HG03469 (cell line): Measurements from ENCODE around the gene TSBP1.

Experiments
- ATAC-seq: cut with Tn5 transposase; IDR thresholded peaks from one replicate; pipeline ENCODE4 v1.9.1; 2021; ENCODE audit warnings: mild to moderate bottlenecking, moderate library complexity, moderate number of reproducible peaks; ENCODE audit not compliant: unreplicated experiment

The TSBP1 gene

GRCh38 chr6:32371803-32372202 is at the start of gene TSBP1:
Gene TSBP1, minus strand, starts transcription at chr6:32371903. Its CDS starts 197 bp downstream, at chr6:32371706.
- no peak for ATAC-seq

- no peak for ATAC-seq
These were observed 44.3 kb upstream of the TSBP1 start for GRCh38 chr6:32416036-32416435.

GRCh38 chr6:32415521-32416019 is 43.9 kb upstream of the TSBP1 start:
- no peak for ATAC-seq

- ATAC-seq: peak; percentile 56
These were observed 41.8 kb upstream of the TSBP1 start for GRCh38 chr6:32413427-32414047.

- ATAC-seq: no peak
These were observed 40.0 kb upstream of the TSBP1 start for GRCh38 chr6:32411566-32412327.

- ATAC-seq: no peak
These were observed 39.2 kb upstream of the TSBP1 start for GRCh38 chr6:32410906-32411305.

GRCh38 chr6:32406857-32407256 is 35.2 kb upstream of the TSBP1 start, which contains the start of gene BTNL2:
Gene BTNL2, minus strand, starts transcription at chr6:32407181. Its CDS starts 58 bp downstream, at chr6:32407123.
- ATAC-seq: no peak

GRCh38 chr6:32406197-32406596 is 34.5 kb upstream of the TSBP1 start:
- ATAC-seq: no peak

GRCh38 chr6:32405656-32406055 is 34.0 kb upstream of the TSBP1 start:
- no peak for ATAC-seq

- no peak for ATAC-seq
These were observed 31.1 kb upstream of the TSBP1 start for GRCh38 chr6:32402812-32403211.

- ATAC-seq: no peak
These were observed 29.7 kb upstream of the TSBP1 start for GRCh38 chr6:32401284-32401963.

GRCh38 chr6:32397252-32397920 is 25.7 kb upstream of the TSBP1 start:
- ATAC-seq: no peak

- ATAC-seq: no peak
These were observed 24.3 kb upstream of the TSBP1 start for GRCh38 chr6:32396028-32396427.

GRCh38 chr6:32393665-32394420 is 22.1 kb upstream of the TSBP1 start:
- no peak for ATAC-seq

- no peak for ATAC-seq
These were observed 19.8 kb upstream of the TSBP1 start for GRCh38 chr6:32391505-32391904.

GRCh38 chr6:32387589-32388340 is 16.1 kb upstream of the TSBP1 start:
- ATAC-seq: no peak

GRCh38 chr6:32386040-32386439 is 14.3 kb upstream of the TSBP1 start:
- ATAC-seq: no peak

GRCh38 chr6:32382757-32383420 is 11.2 kb upstream of the TSBP1 start:
- ATAC-seq: no peak

GRCh38 chr6:32379545-32379944 is 7.8 kb upstream of the TSBP1 start:
- ATAC-seq: no peak
